Measurements from ENCODE around the gene SPIRE1. TPM values are rescaled to one million over a fixed set of nuclear protein-coding genes. Genes with fewer than 3 reads are reported as not detected.

The SPIRE1 gene
- total RNA-seq, 1 experiment from 2014 or later = 26.1 TPM

GRCh38 chr18:12470382-12471075, 187.4 kb downstream of the SPIRE1 start:
- no peaks in the 10 kb centered on the region; the same call in 1 of the 2 replicates for H3K9me2 ChIP-seq (ENCODE audit: insufficient read depth)
- no peaks in the 10 kb centered on the region for H3K79me2 ChIP-seq (ENCODE audit: low read depth)
- H3F3A ChIP-seq (ENCODE audit: insufficient read depth, low read depth) = no peaks in the 10 kb centered on the region
- H4K20me1 ChIP-seq (ENCODE audit: insufficient read depth) = no peaks in the 10 kb centered on the region
- TF ChIP-seq CTCF (conservative IDR thresholded peaks at IDR 0.05) (no peak), EZH2 (IDR thresholded peaks at IDR 0.05; ENCODE audit: low read depth) (no peak)
- H3K4me1 ChIP-seq (replicated peaks; ENCODE audit: insufficient read depth) = no peaks in the 10 kb centered on the region
- POLR2A ChIA-PET (ENCODE audit: unreplicated experiment) = no interaction called here
- H3K27ac ChIP-seq = no peak overlapping the region
- no peaks in the 10 kb centered on the region for H3K9me3 ChIP-seq (ENCODE audit: insufficient read depth, low read depth)
- no peaks in the 10 kb centered on the region for H3K36me3 ChIP-seq (ENCODE audit: low read depth)
- H3K27me3 ChIP-seq (ENCODE audit: insufficient read depth, low read depth) = no peaks in the 10 kb centered on the region
- no peak overlapping the region for H3K4me2 ChIP-seq
- no peak overlapping the region for H3K4me3 ChIP-seq
- no peak overlapping the region for H2AFZ ChIP-seq
- DNase-seq = no peak
- no TSS peak for BruUV-seq (replicated peaks)
- CTCF ChIA-PET = no interaction called here
- intact Hi-C loops (cut with micrococcal nuclease; ENCODE audit: unreplicated experiment) = no loop called here

GRCh38 chr18:12468445-12468844, 189.5 kb downstream of the SPIRE1 start:
- intact Hi-C loops (cut with micrococcal nuclease; ENCODE audit: unreplicated experiment) = no loop called here
- no peak overlapping the region for H3K27ac ChIP-seq
- no peak for TF ChIP-seq CTCF (conservative IDR thresholded peaks at IDR 0.05)
- no peak for TF ChIP-seq EZH2 (IDR thresholded peaks at IDR 0.05; ENCODE audit: low read depth)
- DNase-seq = no peak
- no peaks in the 10 kb centered on the region for H4K20me1 ChIP-seq (ENCODE audit: insufficient read depth)
- ChIA-PET POLR2A (ENCODE audit: unreplicated experiment) (interaction anchor here (0.6 kb wide), 1 partner anchor 236 kb away, joined by 5 read pairs; no protein-coding TSS in a partner anchor), CTCF (interaction anchor here (0.6 kb wide), 1 partner anchor 118 kb away, joined by 3 read pairs; no protein-coding TSS in a partner anchor)
- no peaks in the 10 kb centered on the region for H3K79me2 ChIP-seq (ENCODE audit: low read depth)
- no peaks in the 10 kb centered on the region for H3K27me3 ChIP-seq (ENCODE audit: insufficient read depth, low read depth)
- H3K4me2 ChIP-seq = no peak overlapping the region
- no peaks in the 10 kb centered on the region; the same call in 1 of the 2 replicates for H3K9me2 ChIP-seq (ENCODE audit: insufficient read depth)
- H3K36me3 ChIP-seq (ENCODE audit: low read depth) = no peaks in the 10 kb centered on the region
- H3K4me3 ChIP-seq = no peak overlapping the region
- H3K9me3 ChIP-seq (ENCODE audit: insufficient read depth, low read depth) = no peaks in the 10 kb centered on the region
- H2AFZ ChIP-seq = no peak overlapping the region
- no TSS peak for BruUV-seq (replicated peaks)
- no peaks in the 10 kb centered on the region for H3F3A ChIP-seq (ENCODE audit: insufficient read depth, low read depth)
- H3K4me1 ChIP-seq (replicated peaks; ENCODE audit: insufficient read depth) = no peaks in the 10 kb centered on the region

- Histone ChIP-seq H2AFZ (no peak overlapping the region), H3K4me2 (no peak overlapping the region), H4K20me1 (ENCODE audit: insufficient read depth) (no peaks in the 10 kb centered on the region), H3K9me3 (ENCODE audit: insufficient read depth, low read depth) (no peaks in the 10 kb centered on the region), H3K4me1 (replicated peaks; ENCODE audit: insufficient read depth) (no peaks in the 10 kb centered on the region), H3K79me2 (ENCODE audit: low read depth) (no peaks in the 10 kb centered on the region), H3K27me3 (ENCODE audit: insufficient read depth, low read depth) (no peaks in the 10 kb centered on the region), H3F3A (ENCODE audit: insufficient read depth, low read depth) (peaks cover 7% of the 10 kb centered on the region; the same call in 1 of the 2 replicates), H3K4me3 (no peak overlapping the region), H3K9me2 (ENCODE audit: insufficient read depth) (no peaks in the 10 kb centered on the region), H3K36me3 (ENCODE audit: low read depth) (no peaks in the 10 kb centered on the region), H3K27ac (no peak overlapping the region)
- no TSS peak for BruUV-seq (replicated peaks)
- intact Hi-C loops (cut with micrococcal nuclease; ENCODE audit: unreplicated experiment) = no loop called here
- TF ChIP-seq CTCF (conservative IDR thresholded peaks at IDR 0.05) (no peak), EZH2 (IDR thresholded peaks at IDR 0.05; ENCODE audit: low read depth) (no peak)
- CTCF ChIA-PET = no interaction called here
- POLR2A ChIA-PET (ENCODE audit: unreplicated experiment) = no interaction called here
- DNase-seq = no peak
Measured at GRCh38 chr18:12464731-12465130, 193.2 kb downstream of the SPIRE1 start.

All from PC-9 (cell line).